Right lobe of liver (tissue), 6 donors: ENCODE measurements around the gene PLSCR1. TPM values are rescaled to one million over a fixed set of nuclear protein-coding genes. Genes with fewer than 3 reads are reported as not detected.

Source experiments
- ATAC-seq, 4 donors: fragments of 200-7000 bp; cut with Tn5 transposase; one replicate each; pipeline ENCODE4 v1.9.1; 2020; ENCODE audit warnings: mild to moderate bottlenecking in 4 of 4, moderate library complexity in 4 of 4
- DNase-seq, 3 donors: peaks; one replicate each; pipeline ENCODE4 v3.0.0-alpha.2; 2020
- H3K27ac ChIP-seq, 3 donors: fragments of 200-600 bp; one replicate each; pipeline ENCODE4 v1.8.0; 2022
- H3K27me3 ChIP-seq, 2 donors: fragments of 200-600 bp; one replicate each; pipeline ENCODE4 v1.8.0; 2022
- H3K36me3 ChIP-seq, 4 donors: fragments of 200-600 bp; sonication (generic) in 1 of 4; one replicate each; pipeline versions ENCODE4 v1.5.1 to v1.8.0; 2017 to 2022; ENCODE audit warnings: control low read depth in 1 of 4
- H3K4me1 ChIP-seq, 4 donors: fragments of 200-600 bp; sonication (generic) in 1 of 4; one replicate each; pipeline versions ENCODE4 v1.5.1 to v1.8.0; 2017 to 2022; ENCODE audit warnings: control low read depth in 1 of 4
- H3K4me3 ChIP-seq, 3 donors: fragments of 200-600 bp; one replicate each; pipeline ENCODE4 v1.8.0; 2022
- H3K9me3 ChIP-seq, 4 donors: fragments of 200-600 bp; sonication (generic) in 1 of 4; one replicate each; pipeline versions ENCODE4 v1.5.1 to v1.8.0; 2017 to 2022; ENCODE audit warnings: control low read depth in 1 of 4
- CTCF ChIP-seq, 4 donors: fragments of 200-600 bp in 3 of 4; fragments of 450-650 bp in 1 of 4; IDR thresholded peaks; one replicate each; pipeline versions ENCODE4 v1.5.1 to v1.8.0; 2016 to 2022; ENCODE audit warnings: antibody characterized with exemption in 4 of 4, mild to moderate bottlenecking in 2 of 4
- POLR2A ChIP-seq: fragments of 450-650 bp; IDR thresholded peaks from one replicate; pipeline ENCODE4 v1.6.1; 2017; ENCODE audit warnings: antibody characterized with exemption, mild to moderate bottlenecking
- WGBS: methylation state at CpG from one replicate; pipeline ENCODE4 v1.1.6; 2018; ENCODE audit warnings: low coverage, low lambda C conversion rate; ENCODE audit not compliant: insufficient coverage; ENCODE audit errors: missing lambda C conversion rate; 5-methylcytosine and 5-hydroxymethylcytosine counted together
- intact Hi-C, 2 donors: fragments of 100-400 bp; cut with DNase I; formaldehyde crosslinking; loops; one replicate each; pipeline versions ENCODE4 v1.11.2 to v1.14.1; 2022
- long read RNA-seq: library from polyadenylated mRNA; unstranded; transcript quantifications from one replicate; pipeline ENCODE4 v2.0.0, GENCODE V29; 2019
- total RNA-seq, 6 experiments: library from RNA; depleted of rRNA in 2 of 6; stranded (reverse); fragments of >200 nt in 2 of 6; fragmentation: NEBNext Ultra II Directional in 3 of 6; extraction: Animal tissue kit (Norgen Biotek cat#: 25700) in 3 of 6; gene quantifications; one replicate each; pipeline versions ENCODE4 v1.1.0 to v1.2.4, GENCODE V29; 2016 to 2023
- donor health status: DM: no; HTN: yes; CAD: no.
- donor health status: DM: no; HTN: no; CAD: no.
- donor health status: DM: no; HTN: no; CAD: no.
- donor health status: DM: no; HTN: yes; CAD: no.
- donor health status: DM: no; HTN: yes; CAD: no.

PLSCR1 gene
- 10 to 100 TPM; 15.1 to 83.8 (median 44.9) TPM for total RNA-seq
- long read RNA-seq, partial matches to known transcripts: 1 of 6 reads
- long read RNA-seq, other reads (novel, unspliced or antisense): 0 of 6 reads

- H3K27me3 ChIP-seq: no peaks in the 10 kb centered on the region
- DNase-seq (peak; percentile 88 to 95 (median 94)), ATAC-seq (peak; percentile 83 to 94 (median 89))
- 0% methylated on average over 15 of the region's 51 CpGs for WGBS
- H3K4me1 ChIP-seq: peaks cover 0 to 45% (median 5%) of the 10 kb centered on the region in 4 donors
- TF ChIP-seq CTCF (IDR thresholded peaks at IDR 0.05) (no peak), POLR2A (peak; percentile 94)
- intact Hi-C loops: no loop called here
- peak within 1 kb of the TSS; percentile 58 to 80 (median 80) for H3K4me3 ChIP-seq
- H3K9me3 ChIP-seq: no peaks in the 10 kb centered on the region
- H3K27ac ChIP-seq: peak within 1 kb of the TSS; percentile 95 to 98 (median 97)
- no peaks in the 10 kb centered on the region for H3K36me3 ChIP-seq
Measured at GRCh38 chr3:146544002-146544928, at the start of gene PLSCR1. TSS of gene PLSCR1 (minus strand) at chr3:146544607. CDS start at chr3:146536552, 8,055 bp downstream.

GRCh38 chr3:146593776-146594175, 49.4 kb upstream of the PLSCR1 start:
- no peaks in the 10 kb centered on the region for H3K27me3 ChIP-seq
- no peak overlapping the region for H3K4me3 ChIP-seq
- no peak for TF ChIP-seq CTCF (IDR thresholded peaks at IDR 0.05)
- no peak for TF ChIP-seq POLR2A
- intact Hi-C loops: no loop called here
- WGBS: 64% methylated on average over 3 of the region's 3 CpGs
- no peaks in the 10 kb centered on the region for H3K9me3 ChIP-seq
- no peak overlapping the region for H3K27ac ChIP-seq
- no peaks in the 10 kb centered on the region for H3K4me1 ChIP-seq
- H3K36me3 ChIP-seq: no peaks in the 10 kb centered on the region
- no peak for ATAC-seq
- DNase-seq: no peak

- no peak for ATAC-seq
- no peak overlapping the region for H3K27ac ChIP-seq
- TF ChIP-seq CTCF (IDR thresholded peaks at IDR 0.05): no peak
- 53% methylated on average over 2 of the region's 2 CpGs for WGBS
- no peak for DNase-seq
- no peaks in the 10 kb centered on the region for H3K4me1 ChIP-seq
- no peaks in the 10 kb centered on the region for H3K27me3 ChIP-seq
- H3K9me3 ChIP-seq: no peaks in the 10 kb centered on the region
- intact Hi-C loops: no loop called here
- H3K4me3 ChIP-seq: no peak overlapping the region
- H3K36me3 ChIP-seq: no peaks in the 10 kb centered on the region
Measured at GRCh38 chr3:146590521-146590920, 46.1 kb upstream of the PLSCR1 start.

- TF ChIP-seq CTCF (IDR thresholded peaks at IDR 0.05) (peak; percentile 53 to 66 (median 60)), POLR2A (no peak)
- intact Hi-C loops: no loop called here
- Histone ChIP-seq H3K27me3 (no peaks in the 10 kb centered on the region), H3K4me1 (no peaks in the 10 kb centered on the region), H3K9me3 (no peaks in the 10 kb centered on the region), H3K36me3 (no peaks in the 10 kb centered on the region), H3K4me3 (no peak overlapping the region), H3K27ac (no peak overlapping the region)
- DNase-seq (no peak), ATAC-seq (peak; percentile 57 to 74 (median 70))
- WGBS: 3% methylated on average over 1 of the region's 1 CpG
Measured at GRCh38 chr3:146589899-146590508, 45.6 kb upstream of the PLSCR1 start.
